SU-DHL-6 (cell line): Measurements from ENCODE around the gene HS3ST3B1.

ENCODE experiments used
- CTCF ChIP-seq: fragments of 200-600 bp; sonication (generic); IDR thresholded peaks from one replicate; pipeline ENCODE4 v1.5.1; 2017; ENCODE audit warnings: antibody characterized with exemption, mild to moderate bottlenecking, low read length, moderate library complexity; ENCODE audit not compliant: insufficient read depth, poor library complexity, severe bottlenecking
- EZH2phosphoT487 ChIP-seq: fragments of 200-600 bp; sonication (generic), shearing (Covaris generic); conservative IDR thresholded peaks from 2 replicates; pipeline ENCODE4 v1.6.1; 2018; ENCODE audit warnings: mild to moderate bottlenecking, antibody characterized with exemption, low read length, moderate library complexity, mixed read lengths

DNA sequence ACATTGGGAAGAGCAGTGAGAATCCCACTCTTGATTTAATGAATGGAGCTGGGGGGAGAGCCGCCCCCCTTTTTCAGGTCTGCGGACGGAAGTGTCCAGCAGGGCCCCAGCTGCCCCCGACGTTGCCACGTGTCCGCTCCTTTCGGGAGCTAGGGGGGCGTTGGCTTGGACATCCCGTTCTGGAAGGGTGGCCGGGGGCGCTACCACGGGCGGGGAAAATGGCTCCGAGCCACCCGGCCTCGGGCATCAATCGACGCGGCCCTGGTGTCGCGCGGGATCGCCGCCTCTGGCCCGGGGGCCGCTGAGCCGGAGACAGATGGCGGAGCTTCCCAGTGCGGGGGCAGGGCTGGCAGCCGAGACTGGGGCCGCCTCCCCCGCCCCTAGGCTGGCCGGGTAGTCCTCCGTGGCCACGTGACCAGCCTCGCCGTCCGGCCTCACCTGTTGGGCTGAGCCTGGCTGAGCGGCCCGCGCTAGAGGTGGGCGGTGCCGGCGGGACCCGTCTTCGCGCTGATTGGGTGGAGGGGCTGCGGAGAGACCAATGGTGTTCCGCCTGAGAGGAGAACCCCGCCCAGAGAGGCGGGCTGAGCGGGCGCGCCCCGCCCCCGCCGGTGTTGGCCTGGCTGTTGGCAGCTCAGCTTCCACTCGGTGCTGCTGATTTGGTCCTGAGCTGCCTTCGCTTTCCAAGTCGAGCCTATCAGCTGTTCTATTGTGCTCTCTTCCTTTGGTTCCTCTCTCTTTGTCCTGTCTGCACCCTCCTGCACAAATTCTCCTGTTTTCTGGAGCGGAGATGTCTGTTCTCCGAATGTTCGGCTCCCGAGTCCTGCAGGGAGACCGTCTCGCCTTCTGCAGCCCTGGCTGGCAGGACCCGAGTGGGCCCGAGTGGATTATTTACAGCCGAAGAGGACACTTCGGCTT lies 8.3 kb downstream of the HS3ST3B1 start:
- TF ChIP-seq CTCF (no peak), EZH2phosphoT487 (no peak)
